Ovary (tissue), 9 donors: ENCODE results near the gene TXNDC12. TPM values are rescaled to one million over a fixed set of nuclear protein-coding genes. Genes with fewer than 3 reads are reported as not detected.

Experiments used
- DNase-seq, 5 donors: peaks; one replicate each; pipeline ENCODE4 v3.0.0-alpha.2; 2019 to 2020
- H3K27ac ChIP-seq, 2 donors: fragments of 200-600 bp; one replicate each; pipeline versions ENCODE4 v1.5.1 to v1.8.0; 2019 to 2022
- H3K27me3 ChIP-seq: fragments of 200-600 bp; one replicate; pipeline ENCODE4 v1.8.0; 2022
- H3K36me3 ChIP-seq: fragments of 200-600 bp; sonication (generic); one replicate; pipeline ENCODE4 v1.5.1; 2019
- H3K4me1 ChIP-seq: one replicate; pipeline ENCODE4 v1.8.1; 2013; ENCODE audit warnings: mild to moderate bottlenecking, moderate library complexity; ENCODE audit not compliant: insufficient read depth
- H3K4me3 ChIP-seq: fragments of 200-600 bp; sonication (generic); one replicate; pipeline ENCODE4 v1.5.1; 2017
- H3K9me3 ChIP-seq, 2 donors: fragments of 200-600 bp in 1 of 2; sonication (generic) in 1 of 2; one replicate each; pipeline versions ENCODE4 v1.5.1 to v1.8.1; 2013 to 2019; ENCODE audit warnings: mild to moderate bottlenecking in 1 of 2, moderate library complexity in 1 of 2
- EP300 ChIP-seq: sonication (generic); formaldehyde crosslinking; IDR thresholded peaks from one replicate; pipeline ENCODE4 v1.6.1; 2017; ENCODE audit warnings: antibody characterized with exemption
- POLR2A ChIP-seq: fragments of 450-650 bp; IDR thresholded peaks from one replicate; pipeline ENCODE4 v1.6.1; 2017; ENCODE audit warnings: antibody characterized with exemption, mild to moderate bottlenecking, moderate library complexity
- WGBS, 3 donors: extraction: QIAGEN DNeasy Blood & Tissue Kit in 1 of 3; methylation state at CpG; one replicate each; pipeline versions ENCODE4 v1.1.5 to v1.1.7; 2013 to 2017; 5-methylcytosine and 5-hydroxymethylcytosine counted together
- intact Hi-C, 4 donors: fragments of 100-400 bp; cut with DNase I; formaldehyde crosslinking; loops; one replicate each; pipeline versions ENCODE4 v1.11.0 to v1.15.1; 2022 to 2023
- polyA plus RNA-seq, 2 donors: library from polyadenylated mRNA; stranded (reverse); fragments of 200-250 nt in 1 of 2; fragments of 350-450 nt in 1 of 2; fragmentation: Illumina TruSeq in 1 of 2; extraction: RNeasy Lipid Tissue Mini Kit (QIAGEN cat#74804) in 1 of 2; gene quantifications; one replicate each; pipeline ENCODE4 v1.2.3, GENCODE V29; 2013 to 2014
- total RNA-seq, 7 donors: library from RNA; depleted of rRNA in 2 of 7; stranded (reverse); fragments of >200 nt in 2 of 7; fragmentation: NEBNext Ultra II Directional in 3 of 7; extraction: Animal tissue kit (Norgen Biotek cat#: 25700) in 3 of 7; gene quantifications; one replicate each; pipeline versions ENCODE4 v1.1.0 to v1.2.4, GENCODE V29; 2016 to 2023
- TF ChIP-seq, protein P1 (sequence below), 3 donors: fragments of 450-650 bp in 2 of 3; fragments of 200-600 bp in 1 of 3; IDR thresholded peaks; one replicate each; pipeline versions ENCODE4 v1.5.1 to v1.8.0; 2016 to 2022; ENCODE audit warnings: antibody characterized with exemption in 3 of 3, mild to moderate bottlenecking in 1 of 3
- donor health status: DM: no; HTN: no; CAD: no; lungs with moderate emphysema.
- donor health status: DM: no; HTN: no; CAD: no.
- donor health status: Bipolar disorder and iron deficiency.
- donor health status: DM: yes; HTN: yes; CAD: no.
- donor health status: DM: no; HTN: no; CAD: no.
- donor health status: DM: yes; HTN: yes; CAD: no.

Gene TXNDC12
- total and polyA plus RNA-seq, 9 donors, result 27.3 to 52.8 (median 37.5) TPM

DNA sequence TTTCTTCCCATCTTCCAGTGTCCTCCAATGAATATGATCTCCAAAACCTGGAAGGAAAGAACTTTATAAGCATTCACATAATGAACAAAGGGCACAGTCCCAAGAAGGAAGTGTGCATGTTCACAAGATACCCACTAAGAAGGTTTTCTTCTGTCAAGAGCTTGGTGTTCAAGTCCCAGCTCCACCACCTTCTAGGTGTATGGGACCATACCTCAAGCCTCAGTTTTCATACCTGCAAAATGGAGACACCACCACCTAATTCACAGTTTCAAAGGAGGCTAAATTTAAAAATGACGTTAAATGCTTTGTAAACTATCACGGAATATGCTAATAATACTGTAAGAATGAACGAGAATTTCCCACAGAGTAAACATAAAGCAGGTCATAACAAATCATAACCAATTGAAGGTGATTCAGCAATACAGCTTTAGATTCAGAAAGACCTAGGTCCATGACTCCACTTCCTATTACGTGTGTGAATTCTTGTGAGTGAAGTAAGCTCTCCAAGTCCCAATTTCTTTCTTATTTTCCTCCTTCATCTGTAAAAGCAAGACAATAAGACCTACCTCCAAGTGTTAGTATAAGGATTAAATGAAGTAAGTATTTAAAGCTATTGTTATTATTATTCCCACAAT, 13.3 kb downstream of the TXNDC12 start:
- Histone ChIP-seq H3K9me3 (no peaks in the 10 kb centered on the region), H3K27me3 (no peaks in the 10 kb centered on the region), H3K4me3 (no peak overlapping the region), H3K27ac (no peak overlapping the region), H3K36me3 (no peaks in the 10 kb centered on the region), H3K4me1 (no peaks in the 10 kb centered on the region)
- intact Hi-C loops, result no loop called here
- TF ChIP-seq, protein P1, sequence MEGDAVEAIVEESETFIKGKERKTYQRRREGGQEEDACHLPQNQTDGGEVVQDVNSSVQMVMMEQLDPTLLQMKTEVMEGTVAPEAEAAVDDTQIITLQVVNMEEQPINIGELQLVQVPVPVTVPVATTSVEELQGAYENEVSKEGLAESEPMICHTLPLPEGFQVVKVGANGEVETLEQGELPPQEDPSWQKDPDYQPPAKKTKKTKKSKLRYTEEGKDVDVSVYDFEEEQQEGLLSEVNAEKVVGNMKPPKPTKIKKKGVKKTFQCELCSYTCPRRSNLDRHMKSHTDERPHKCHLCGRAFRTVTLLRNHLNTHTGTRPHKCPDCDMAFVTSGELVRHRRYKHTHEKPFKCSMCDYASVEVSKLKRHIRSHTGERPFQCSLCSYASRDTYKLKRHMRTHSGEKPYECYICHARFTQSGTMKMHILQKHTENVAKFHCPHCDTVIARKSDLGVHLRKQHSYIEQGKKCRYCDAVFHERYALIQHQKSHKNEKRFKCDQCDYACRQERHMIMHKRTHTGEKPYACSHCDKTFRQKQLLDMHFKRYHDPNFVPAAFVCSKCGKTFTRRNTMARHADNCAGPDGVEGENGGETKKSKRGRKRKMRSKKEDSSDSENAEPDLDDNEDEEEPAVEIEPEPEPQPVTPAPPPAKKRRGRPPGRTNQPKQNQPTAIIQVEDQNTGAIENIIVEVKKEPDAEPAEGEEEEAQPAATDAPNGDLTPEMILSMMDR (IDR thresholded peaks at IDR 0.05), result no peak
- TF ChIP-seq EP300 (no peak), POLR2A (no peak)
- DNase-seq, result no peak
- 92 to 97% (median 94%) methylated on average over 4 of the region's 4 CpGs for WGBS, 3 donors

DNA sequence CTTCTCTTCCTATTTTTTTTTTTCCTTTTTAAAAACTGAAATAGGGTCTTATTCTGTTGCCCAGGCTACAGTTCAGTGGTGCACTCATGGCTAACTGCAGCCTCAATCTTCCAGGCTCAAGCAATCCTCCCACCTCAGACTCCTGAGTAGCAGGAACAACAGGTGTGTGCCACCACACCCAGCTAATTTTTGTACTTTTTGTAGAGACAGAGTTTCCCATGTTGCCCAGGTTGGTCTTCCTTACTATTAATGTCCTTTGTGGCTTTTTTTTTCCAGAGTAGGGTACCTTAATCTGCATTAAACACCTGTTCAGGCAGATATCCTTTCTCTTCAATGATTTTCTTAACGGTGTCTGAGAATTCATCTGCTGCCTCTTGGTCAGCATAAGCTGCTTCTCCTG, 17.1 kb downstream of the TXNDC12 start:
- WGBS, 3 donors, result 82 to 96% (median 94%) methylated on average over 1 of the region's 1 CpG
- Histone ChIP-seq H3K4me3 (no peak overlapping the region), H3K27ac (no peak overlapping the region), H3K36me3 (no peaks in the 10 kb centered on the region), H3K27me3 (no peaks in the 10 kb centered on the region), H3K9me3 (no peaks in the 10 kb centered on the region), H3K4me1 (no peaks in the 10 kb centered on the region)
- TF ChIP-seq POLR2A, result no peak
- TF ChIP-seq EP300, result no peak
- TF ChIP-seq, protein P1 (IDR thresholded peaks at IDR 0.05), result no peak
- DNase-seq, result no peak
- intact Hi-C loops, result no loop called here

- no peak overlapping the region for H3K27ac ChIP-seq
- H3K9me3 ChIP-seq, result no peaks in the 10 kb centered on the region
- peaks cover 1% of the 10 kb centered on the region for H3K4me1 ChIP-seq
- H3K27me3 ChIP-seq, result no peaks in the 10 kb centered on the region
- intact Hi-C loops, result no loop called here
- no peak overlapping the region for H3K4me3 ChIP-seq
- no peak for DNase-seq
- no peak for TF ChIP-seq POLR2A
- TF ChIP-seq, protein P1 (IDR thresholded peaks at IDR 0.05), result no peak
- TF ChIP-seq EP300, result no peak
- 76 to 81% (median 78%) methylated on average over 5 of the region's 5 CpGs for whole genome bisulfite sequencing, 3 donors
- no peaks in the 10 kb centered on the region for H3K36me3 ChIP-seq
Measured at GRCh38 chr1:52037402-52037814, 17.6 kb downstream of the TXNDC12 start.

- Histone ChIP-seq H3K4me1 (peaks cover 10% of the 10 kb centered on the region), H3K27ac (peak overlapping the region in 1 of 2 donors; percentile 77), H3K4me3 (peak overlapping the region; percentile 74), H3K9me3 (no peaks in the 10 kb centered on the region), H3K36me3 (no peaks in the 10 kb centered on the region), H3K27me3 (no peaks in the 10 kb centered on the region)
- intact Hi-C loops, result no loop called here
- TF ChIP-seq POLR2A, result no peak
- TF ChIP-seq EP300, result no peak
- TF ChIP-seq, protein P1 (IDR thresholded peaks at IDR 0.05), result no peak
- 93 to 96% (median 94%) methylated on average over 2 of the region's 2 CpGs for WGBS, 3 donors
- DNase-seq, result no peak
Measured at GRCh38 chr1:52034050-52034384, 21.0 kb downstream of the TXNDC12 start.
